ENCODE measurements around the gene KDELR3.

- TF ChIP-seq CTCF (IDR thresholded peaks at IDR 0.05), result no peak
- no peak for TF ChIP-seq FOXM1 (IDR thresholded peaks at IDR 0.05; ENCODE audit: low read depth)
- TF ChIP-seq USF1 (IDR thresholded peaks at IDR 0.05; ENCODE audit: borderline replicate concordance, low read depth), result no peak
- no peak for TF ChIP-seq MEF2A (IDR thresholded peaks at IDR 0.05; ENCODE audit: borderline replicate concordance, low read depth)
- no peak for TF ChIP-seq REST (IDR thresholded peaks at IDR 0.05; ENCODE audit: low read depth, low read length)
- TF ChIP-seq CHD2 (IDR thresholded peaks at IDR 0.05; ENCODE audit: low read length, partially characterized antibody), result no peak
- no peak for TF ChIP-seq EP300 (IDR thresholded peaks at IDR 0.05; ENCODE audit: borderline replicate concordance in 1 of 2, low read depth in 1 of 2, low read length in 1 of 2)
- no peak for TF ChIP-seq TAF1 (IDR thresholded peaks at IDR 0.05; ENCODE audit: borderline replicate concordance, low read depth, low read length)
- no peak for TF ChIP-seq SIN3A (IDR thresholded peaks at IDR 0.05; ENCODE audit: borderline replicate concordance, low read depth, low read length)
- no peak for TF ChIP-seq USF2 (IDR thresholded peaks at IDR 0.05; ENCODE audit: borderline replicate concordance, low read depth, low read length)
- no peak for TF ChIP-seq RCOR1 (IDR thresholded peaks at IDR 0.05; ENCODE audit: low read length)
- TF ChIP-seq POLR2AphosphoS5 (IDR thresholded peaks at IDR 0.05; ENCODE audit: low read depth, low read length), result no peak
Measured at GRCh38 chr22:38451864-38452263, 16.0 kb upstream of the KDELR3 start.
